Lower lobe of right lung (tissue), 2 donors: ENCODE results near the gene DENND2A. TPM values are rescaled to one million over a fixed set of nuclear protein-coding genes. Genes with fewer than 3 reads are reported as not detected.

Experiments used
- ATAC-seq, 2 donors: fragments of 200-7000 bp; cut with Tn5 transposase; one replicate each; pipeline ENCODE4 v1.9.1; 2020 to 2022; ENCODE audit warnings: mild to moderate bottlenecking in 2 of 2, moderate library complexity in 2 of 2
- DNase-seq: peaks from one replicate; pipeline ENCODE4 v3.0.0-alpha.2; 2020
- H3K27ac ChIP-seq: fragments of 200-600 bp; one replicate; pipeline ENCODE4 v1.8.0; 2022
- H3K27me3 ChIP-seq: fragments of 200-600 bp; one replicate; pipeline ENCODE4 v1.8.0; 2022; ENCODE audit warnings: low read depth
- H3K36me3 ChIP-seq: fragments of 200-600 bp; one replicate; pipeline ENCODE4 v1.8.0; 2022; ENCODE audit warnings: mild to moderate bottlenecking
- H3K4me1 ChIP-seq: fragments of 200-600 bp; one replicate; pipeline ENCODE4 v1.8.0; 2022
- H3K4me3 ChIP-seq: fragments of 200-600 bp; one replicate; pipeline ENCODE4 v1.8.0; 2022; ENCODE audit warnings: mild to moderate bottlenecking
- H3K9me3 ChIP-seq: fragments of 200-600 bp; one replicate; pipeline ENCODE4 v1.8.0; 2022
- intact Hi-C: fragments of 100-400 bp; cut with DNase I; formaldehyde crosslinking; loops from one replicate; pipeline ENCODE4 v1.11.0; 2022
- long read RNA-seq: library from polyadenylated mRNA; unstranded; transcript quantifications from one replicate; pipeline ENCODE4 v2.0.0, GENCODE V29; 2021
- total RNA-seq: library from RNA; stranded (reverse); fragmentation: NEBNext Ultra II Directional; extraction: Animal tissue kit (Norgen Biotek cat#: 25700); gene quantifications from one replicate; pipeline ENCODE4 v1.2.1, GENCODE V29; 2021
- TF ChIP-seq, protein P1 (sequence below): fragments of 200-600 bp; IDR thresholded peaks from one replicate; pipeline ENCODE4 v1.8.0; 2022; ENCODE audit warnings: antibody characterized with exemption, mild to moderate bottlenecking
- donor health status: DM: no; HTN: yes; CAD: no; lungs with severe emphysema.

The DENND2A gene
- total RNA-seq, result 19.0 TPM
- long read RNA-seq, transcript DENND2A-209 (20 exons, 3,562 nt), result major isoform, 9 of 52 reads
- long read RNA-seq, transcript DENND2A-201 (19 exons, 3,735 nt), result minor isoform, 8 of 52 reads
- long read RNA-seq, transcript DENND2A-210 (18 exons, 3,452 nt), result minor isoform, 6 of 52 reads
- long read RNA-seq, partial matches to known transcripts, result 11 of 52 reads
- long read RNA-seq, other reads (novel, unspliced or antisense), result 18 of 52 reads

DNA sequence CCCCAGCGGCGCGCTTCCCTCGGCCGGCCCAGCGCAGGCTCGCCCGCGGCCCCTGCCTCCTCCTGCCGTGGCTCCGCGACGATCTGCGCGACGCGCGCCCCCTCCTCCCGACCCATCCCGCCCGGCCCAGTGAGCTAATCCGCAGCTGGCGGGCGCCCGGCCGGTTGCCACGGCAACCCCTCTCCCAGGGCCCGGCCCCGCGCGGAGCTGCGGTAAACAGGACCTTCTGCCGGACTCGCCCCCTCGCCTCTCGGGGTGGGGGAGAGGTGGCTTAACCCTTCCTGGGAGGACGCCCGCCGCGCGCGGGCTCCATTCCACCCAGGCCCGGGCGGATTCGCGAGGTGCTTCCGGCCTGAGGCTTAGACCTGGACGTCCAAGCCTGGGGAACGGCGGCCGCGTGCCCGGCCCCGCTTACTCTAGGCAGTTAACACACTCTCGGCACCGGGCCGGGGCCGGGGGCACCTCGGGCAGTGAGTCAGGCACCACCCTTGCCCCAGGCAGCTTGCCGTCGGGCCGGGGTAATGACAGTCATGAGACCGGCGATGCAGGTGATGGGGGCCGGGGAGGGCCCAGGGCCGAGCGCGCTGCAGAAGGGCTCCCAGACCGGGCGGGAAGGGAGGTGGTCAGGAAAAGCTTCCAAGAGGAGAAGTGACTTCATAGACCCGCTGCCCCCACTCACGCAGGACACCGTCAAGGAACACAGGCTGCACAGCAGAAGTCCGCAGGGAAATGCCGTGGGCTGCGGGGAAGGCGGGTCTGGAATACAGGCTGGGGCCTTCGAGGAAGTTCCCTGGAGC lies at the start of gene DENND2A:
Gene DENND2A, minus strand, starts transcription at position 87 of the 797 bp plus-strand sequence. CDS start 38,416 bp downstream, outside the sequence.
- peak; percentile 61 for DNase-seq
- peak; percentile 40 to 45 for ATAC-seq
- Histone ChIP-seq H3K4me3 (peak within 1 kb of the TSS; percentile 59), H3K27ac (peak within 1 kb of the TSS; percentile 84), H3K36me3 (no peaks in the 10 kb centered on the region), H3K27me3 (peaks cover 54% of the 10 kb centered on the region), H3K9me3 (no peaks in the 10 kb centered on the region), H3K4me1 (peaks cover 28% of the 10 kb centered on the region)
- intact Hi-C loops, result no loop called here
- TF ChIP-seq, protein P1, sequence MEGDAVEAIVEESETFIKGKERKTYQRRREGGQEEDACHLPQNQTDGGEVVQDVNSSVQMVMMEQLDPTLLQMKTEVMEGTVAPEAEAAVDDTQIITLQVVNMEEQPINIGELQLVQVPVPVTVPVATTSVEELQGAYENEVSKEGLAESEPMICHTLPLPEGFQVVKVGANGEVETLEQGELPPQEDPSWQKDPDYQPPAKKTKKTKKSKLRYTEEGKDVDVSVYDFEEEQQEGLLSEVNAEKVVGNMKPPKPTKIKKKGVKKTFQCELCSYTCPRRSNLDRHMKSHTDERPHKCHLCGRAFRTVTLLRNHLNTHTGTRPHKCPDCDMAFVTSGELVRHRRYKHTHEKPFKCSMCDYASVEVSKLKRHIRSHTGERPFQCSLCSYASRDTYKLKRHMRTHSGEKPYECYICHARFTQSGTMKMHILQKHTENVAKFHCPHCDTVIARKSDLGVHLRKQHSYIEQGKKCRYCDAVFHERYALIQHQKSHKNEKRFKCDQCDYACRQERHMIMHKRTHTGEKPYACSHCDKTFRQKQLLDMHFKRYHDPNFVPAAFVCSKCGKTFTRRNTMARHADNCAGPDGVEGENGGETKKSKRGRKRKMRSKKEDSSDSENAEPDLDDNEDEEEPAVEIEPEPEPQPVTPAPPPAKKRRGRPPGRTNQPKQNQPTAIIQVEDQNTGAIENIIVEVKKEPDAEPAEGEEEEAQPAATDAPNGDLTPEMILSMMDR, result no peak

DNA sequence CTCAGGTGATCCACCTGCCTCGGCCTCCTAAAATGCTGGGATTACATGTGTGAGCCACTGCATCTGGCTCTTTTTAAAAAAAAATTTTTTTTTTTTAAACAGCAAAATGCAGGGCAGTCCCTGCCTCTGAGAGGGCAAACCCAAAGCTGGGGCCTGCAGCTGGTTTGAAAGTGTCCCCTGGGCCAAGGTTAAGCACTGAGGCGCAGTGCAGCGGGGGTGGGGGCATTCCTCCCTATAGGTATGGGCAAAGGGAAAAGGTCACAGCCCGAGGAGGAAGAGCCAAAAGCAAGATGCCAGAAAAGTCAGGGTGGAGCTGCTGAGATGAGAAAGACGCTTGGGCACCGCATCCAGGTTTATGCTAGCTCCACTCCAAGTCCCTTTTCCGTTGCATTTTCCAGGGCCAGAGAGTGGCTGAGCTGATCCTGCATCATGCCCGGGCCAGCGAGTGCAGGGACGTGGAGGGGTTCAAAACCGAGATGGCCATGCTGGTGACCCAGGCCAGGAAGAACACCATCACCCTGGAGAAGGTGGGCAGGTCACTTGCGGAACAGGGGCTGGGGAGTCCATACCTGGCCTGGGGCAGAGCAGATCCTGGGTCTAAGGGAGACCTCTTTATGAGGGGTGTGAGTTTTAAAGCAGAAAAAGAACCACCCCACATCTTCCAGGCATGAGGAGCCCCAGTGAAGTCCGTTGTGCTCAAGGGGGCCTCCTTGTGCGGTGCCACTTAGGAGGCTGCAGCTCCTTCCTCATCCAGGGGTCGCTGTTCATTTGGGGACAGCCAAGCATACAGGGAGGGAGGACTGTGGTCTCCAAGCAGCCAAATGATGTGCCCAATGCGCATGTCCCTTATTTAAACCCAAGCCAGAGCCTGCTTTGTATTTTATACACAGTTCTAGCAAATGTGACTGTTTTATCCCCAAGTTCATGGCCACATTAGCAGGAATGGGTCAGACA lies 48.9 kb upstream of the DENND2A start:
- Histone ChIP-seq H3K4me3 (no peak overlapping the region), H3K27ac (no peak overlapping the region), H3K36me3 (peaks cover 60% of the 10 kb centered on the region), H3K4me1 (no peaks in the 10 kb centered on the region), H3K9me3 (no peaks in the 10 kb centered on the region), H3K27me3 (no peaks in the 10 kb centered on the region)
- TF ChIP-seq, protein P1, result no peak
- no peak for DNase-seq
- ATAC-seq, result no peak
- intact Hi-C loops, result no loop called here

DNA sequence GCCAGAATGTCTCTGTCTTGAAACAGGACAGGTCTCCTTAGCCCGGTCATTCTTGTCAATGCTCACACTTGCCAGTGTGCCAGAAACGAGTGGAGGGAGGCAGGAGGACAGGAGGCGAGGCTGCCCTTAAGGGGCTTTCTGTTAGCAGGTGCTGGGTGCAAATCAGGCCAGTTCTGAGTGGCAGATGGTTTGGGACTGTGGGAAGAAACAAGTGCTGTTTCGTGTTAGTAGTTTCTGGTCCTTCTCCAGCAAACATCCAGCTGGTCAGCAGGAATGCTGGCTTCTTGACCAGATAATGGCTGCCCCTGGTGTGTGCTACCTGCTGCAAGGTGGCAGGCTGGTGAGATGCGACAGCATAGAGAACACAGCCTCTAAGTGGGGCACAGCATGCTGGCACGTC lies 47.7 kb upstream of the DENND2A start:
- ATAC-seq (no peak), DNase-seq (no peak)
- no peak overlapping the region for H3K27ac ChIP-seq
- H3K9me3 ChIP-seq, result no peaks in the 10 kb centered on the region
- intact Hi-C loops, result no loop called here
- H3K4me1 ChIP-seq, result no peaks in the 10 kb centered on the region
- H3K4me3 ChIP-seq, result no peak overlapping the region
- peaks cover 67% of the 10 kb centered on the region for H3K36me3 ChIP-seq
- TF ChIP-seq, protein P1, result no peak
- no peaks in the 10 kb centered on the region for H3K27me3 ChIP-seq

DNA sequence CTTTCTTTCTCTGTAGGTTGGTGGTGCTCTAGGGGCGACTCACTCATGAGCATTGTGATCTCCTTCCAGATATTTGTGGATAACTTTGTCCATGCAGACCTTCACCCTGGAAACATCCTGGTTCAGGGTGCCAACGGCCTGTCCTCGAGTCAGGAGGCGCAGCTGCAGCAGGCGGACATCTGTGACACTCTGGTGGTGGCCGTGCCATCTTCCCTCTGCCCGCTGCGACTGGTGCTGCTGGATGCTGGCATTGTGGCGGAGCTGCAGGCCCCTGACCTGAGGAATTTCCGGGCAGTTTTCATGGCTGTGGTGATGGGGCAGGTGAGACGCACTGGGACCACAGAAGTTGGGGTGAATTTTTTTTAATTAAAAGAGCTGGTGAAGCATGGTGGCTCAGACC lies 46.3 kb upstream of the DENND2A start:
- Histone ChIP-seq H3K27ac (no peak overlapping the region), H3K4me1 (no peaks in the 10 kb centered on the region), H3K4me3 (no peak overlapping the region), H3K9me3 (no peaks in the 10 kb centered on the region), H3K36me3 (peaks cover 67% of the 10 kb centered on the region), H3K27me3 (no peaks in the 10 kb centered on the region)
- DNase-seq (no peak), ATAC-seq (no peak)
- TF ChIP-seq, protein P1, result no peak
- intact Hi-C loops, result no loop called here

- intact Hi-C loops, result no loop called here
Observed at GRCh38 chr7:140685407-140686087, 44.9 kb upstream of the DENND2A start.

More at GRCh38 chr7:140685407-140686087, 44.9 kb upstream of the DENND2A start:
- DNase-seq, result no peak
- Histone ChIP-seq H3K9me3 (no peaks in the 10 kb centered on the region), H3K4me1 (no peaks in the 10 kb centered on the region), H3K27ac (no peak overlapping the region), H3K27me3 (no peaks in the 10 kb centered on the region), H3K36me3 (peaks cover 77% of the 10 kb centered on the region), H3K4me3 (no peak overlapping the region)
- ATAC-seq, result no peak
- TF ChIP-seq, protein P1, result no peak
